ENCODE results near the gene TRMT61B. TPM values are rescaled to one million over a fixed set of nuclear protein-coding genes. Genes with fewer than 3 reads are reported as not detected.

TRMT61B gene
- total RNA-seq, 2 experiments from 2014 or later = 19.0 to 19.6 TPM

DNA sequence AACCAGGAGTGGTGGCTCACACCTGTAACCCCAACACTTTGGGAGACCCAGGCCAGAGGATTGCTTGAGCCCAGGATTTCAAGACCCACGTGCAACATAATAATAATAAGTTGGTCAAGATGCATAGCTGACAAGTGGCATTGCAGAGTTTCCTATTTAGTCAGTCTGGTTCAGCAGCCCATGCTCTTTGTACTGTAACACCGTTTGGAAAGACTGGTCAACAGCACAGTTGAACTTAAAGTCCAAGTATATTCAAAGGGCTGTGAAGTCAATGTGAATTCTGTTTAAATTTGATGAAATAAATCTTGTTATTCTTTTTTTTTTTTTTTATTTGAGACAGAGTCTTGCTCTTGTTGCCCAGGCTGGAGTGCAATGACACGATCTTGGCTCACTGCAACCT lies 1.5 kb upstream of the TRMT61B start:
- POLR2A ChIA-PET = interaction anchor here (2.2 kb wide), 1 partner anchor 23 kb away, joined by 28 read pairs; the partner anchor contains the start of gene WDR43
- CTCF ChIA-PET = interaction anchor here (0.9 kb wide), 1 partner anchor 48 kb away, joined by 4 read pairs; no protein-coding TSS in a partner anchor

DNA sequence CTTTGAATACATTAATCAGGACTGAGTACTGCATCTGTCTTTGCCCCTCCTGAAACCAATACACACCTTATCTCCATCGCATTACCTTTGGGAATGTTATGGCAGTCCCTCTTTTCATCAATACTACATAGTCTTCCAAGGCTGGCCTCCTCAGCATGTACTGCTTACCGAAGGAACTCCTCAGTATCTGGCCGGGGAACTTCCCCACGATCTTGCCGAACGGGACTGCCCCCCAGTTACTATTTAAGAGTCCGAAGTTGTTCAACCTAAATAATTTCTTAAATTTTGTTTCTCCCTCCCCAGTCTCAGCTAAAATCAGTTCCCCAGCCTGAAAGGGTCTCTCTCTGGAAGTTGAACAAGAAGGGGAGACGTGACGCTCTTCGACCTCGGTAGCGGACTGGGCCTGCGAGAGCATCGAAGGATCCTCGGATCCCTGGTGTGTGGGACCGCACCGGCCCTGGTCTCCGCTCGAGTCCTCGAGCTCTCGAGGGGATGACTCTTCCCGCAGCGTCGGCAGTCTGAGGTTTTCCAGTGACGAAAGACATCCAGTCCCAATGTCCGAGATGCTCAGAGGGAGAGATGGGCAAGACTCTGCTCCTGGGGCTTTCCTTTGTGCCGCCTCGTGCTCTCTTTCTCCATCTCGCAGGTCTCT lies 489 bp downstream of the TRMT61B start:
- ChIA-PET CTCF (interaction anchor here (0.6 to 2.1 kb wide), 5 partner anchors 25 to 1396 kb away, joined by 3 to 7 read pairs (median 6); partner anchors contain the start of gene WDR43), POLR2A (interaction anchor here (0.5 to 2.2 kb wide), 5 partner anchors 20 to 118 kb away, joined by 3 to 28 read pairs (median 6); partner anchors contain the start of genes PPP1CB and WDR43)

DNA sequence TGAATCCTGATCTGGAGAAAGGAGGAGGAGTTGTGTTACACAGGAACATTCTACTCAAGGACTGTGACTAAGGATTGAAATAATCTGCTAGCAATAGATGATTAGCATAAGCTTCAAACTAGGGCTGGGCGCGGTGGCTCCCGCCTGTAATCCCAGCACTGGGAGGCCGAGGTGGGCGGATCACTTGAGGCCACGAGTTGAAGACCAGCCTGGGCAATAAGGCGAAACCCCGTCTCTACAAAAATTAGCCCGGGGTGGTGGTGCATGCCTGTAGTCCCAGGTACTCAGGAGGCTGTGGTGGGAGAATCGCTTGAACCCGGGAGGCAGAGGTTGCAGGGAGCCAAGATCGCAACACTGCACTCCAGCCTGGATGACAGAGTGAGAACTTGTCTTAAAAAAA lies 1.5 kb downstream of the TRMT61B start:
- ChIA-PET CTCF (interaction anchor here (2.1 kb wide), 1 partner anchor 27 kb away, joined by 7 read pairs; the partner anchor contains the start of gene WDR43), POLR2A (interaction anchor here (2.2 kb wide), 1 partner anchor 117 kb away, joined by 8 read pairs; the partner anchor contains the start of gene PPP1CB)

DNA sequence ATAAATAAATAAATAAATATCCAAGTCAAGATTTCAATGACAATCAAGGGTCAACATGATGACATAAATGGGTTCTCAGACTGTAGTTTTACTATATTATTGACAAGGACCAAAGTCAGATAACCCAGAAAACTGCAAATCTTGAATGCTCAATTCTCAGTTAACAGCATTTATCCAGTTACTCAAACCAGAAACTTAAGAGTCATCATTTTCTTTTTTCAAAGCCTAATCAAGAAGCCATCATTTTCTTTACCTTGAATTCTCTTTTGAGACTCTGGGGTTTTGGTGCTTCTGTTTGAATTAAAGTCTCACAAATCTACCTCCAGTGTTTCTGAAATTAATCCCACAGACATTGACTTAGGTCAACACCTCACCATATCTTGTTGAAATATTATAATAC lies 14.1 kb downstream of the TRMT61B start:
- POLR2A ChIA-PET = no interaction called here
- CTCF ChIA-PET = no interaction called here

DNA sequence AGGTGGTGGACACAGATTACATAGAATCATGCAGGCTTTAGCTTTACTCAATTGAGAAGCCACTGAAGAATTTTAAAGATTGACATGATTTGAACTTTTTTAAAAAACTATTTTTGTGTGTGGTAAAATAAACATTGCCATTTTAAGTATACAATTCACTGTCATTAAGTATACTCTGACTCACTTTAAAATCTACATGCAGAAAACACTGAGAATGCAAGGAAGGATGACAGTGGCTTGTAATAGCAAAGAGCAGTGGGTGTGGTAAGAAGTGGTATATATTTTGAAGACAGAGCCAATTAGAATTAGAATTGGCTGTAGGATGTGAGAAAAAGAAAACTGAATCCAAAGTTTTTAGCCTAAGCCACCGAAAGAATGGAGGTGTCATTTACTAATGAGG lies 14.9 kb downstream of the TRMT61B start:
- POLR2A ChIA-PET = no interaction called here

DNA sequence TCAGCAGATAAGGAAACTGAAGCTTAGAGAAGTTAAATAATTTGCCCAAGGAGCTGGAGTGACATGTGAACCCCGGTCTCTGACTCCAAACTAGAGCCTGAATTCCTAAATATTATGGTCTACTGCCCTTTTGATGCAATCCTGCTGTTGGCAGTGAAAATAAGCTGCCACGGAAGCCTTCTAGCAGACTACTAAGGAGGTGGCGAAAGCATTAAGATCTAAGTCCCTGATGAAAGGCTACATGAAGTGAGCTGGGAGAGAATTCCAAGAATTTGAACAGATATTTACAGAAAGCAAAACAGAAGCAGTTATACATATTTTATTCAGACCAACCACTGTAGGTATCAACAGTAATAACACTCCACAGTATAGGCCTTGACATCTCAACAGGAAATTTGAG lies 28.1 kb downstream of the TRMT61B start:
- ChIA-PET POLR2A (no interaction called here), CTCF (interaction anchor here (0.5 kb wide), 1 partner anchor 65 kb away, joined by 3 read pairs; no protein-coding TSS in a partner anchor)

More for the DNA sequence above, 14.9 kb downstream of the TRMT61B start:
- CTCF ChIA-PET = interaction anchor here (0.6 kb wide), 1 partner anchor 8 kb away, joined by 3 read pairs; no protein-coding TSS in a partner anchor

DNA sequence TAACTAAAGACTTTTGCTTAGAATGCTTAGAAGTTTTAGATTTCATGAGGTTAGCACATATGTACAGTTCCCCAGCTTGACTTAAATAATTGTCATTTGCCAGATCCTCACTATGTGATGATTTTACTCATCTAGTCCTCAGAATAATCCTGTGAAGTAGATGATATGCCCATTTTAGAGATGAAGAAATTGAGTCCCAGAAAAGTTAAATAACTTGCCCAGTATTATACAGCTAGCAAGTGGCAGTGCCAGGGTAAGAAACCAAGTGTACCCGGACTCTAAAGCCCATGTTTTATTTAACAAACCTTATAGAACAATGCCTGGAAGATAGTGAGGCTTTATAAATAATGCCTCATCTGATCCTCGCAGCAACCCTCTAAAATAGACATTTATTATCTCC lies 31.1 kb downstream of the TRMT61B start:
- CTCF ChIA-PET = no interaction called here
- POLR2A ChIA-PET = no interaction called here

DNA sequence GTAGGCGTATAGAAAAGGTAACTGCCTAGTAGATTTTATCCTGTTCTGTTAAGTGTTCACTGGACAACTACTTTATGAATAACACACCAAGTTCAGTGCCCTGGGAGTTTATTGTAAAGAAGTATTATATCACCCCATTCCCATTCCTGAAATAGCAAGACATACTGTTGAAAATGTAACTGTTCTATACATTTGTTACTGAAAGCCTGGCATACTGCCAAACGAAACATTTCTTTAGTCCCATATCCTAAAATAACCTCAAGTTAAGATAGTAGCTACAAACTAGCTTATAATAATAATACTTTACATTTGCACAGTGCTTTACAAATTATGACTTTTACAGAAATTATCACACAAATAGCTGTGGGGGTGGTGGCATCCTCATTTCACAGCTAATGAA lies 34.3 kb downstream of the TRMT61B start:
- CTCF ChIA-PET = no interaction called here
- POLR2A ChIA-PET = no interaction called here

DNA sequence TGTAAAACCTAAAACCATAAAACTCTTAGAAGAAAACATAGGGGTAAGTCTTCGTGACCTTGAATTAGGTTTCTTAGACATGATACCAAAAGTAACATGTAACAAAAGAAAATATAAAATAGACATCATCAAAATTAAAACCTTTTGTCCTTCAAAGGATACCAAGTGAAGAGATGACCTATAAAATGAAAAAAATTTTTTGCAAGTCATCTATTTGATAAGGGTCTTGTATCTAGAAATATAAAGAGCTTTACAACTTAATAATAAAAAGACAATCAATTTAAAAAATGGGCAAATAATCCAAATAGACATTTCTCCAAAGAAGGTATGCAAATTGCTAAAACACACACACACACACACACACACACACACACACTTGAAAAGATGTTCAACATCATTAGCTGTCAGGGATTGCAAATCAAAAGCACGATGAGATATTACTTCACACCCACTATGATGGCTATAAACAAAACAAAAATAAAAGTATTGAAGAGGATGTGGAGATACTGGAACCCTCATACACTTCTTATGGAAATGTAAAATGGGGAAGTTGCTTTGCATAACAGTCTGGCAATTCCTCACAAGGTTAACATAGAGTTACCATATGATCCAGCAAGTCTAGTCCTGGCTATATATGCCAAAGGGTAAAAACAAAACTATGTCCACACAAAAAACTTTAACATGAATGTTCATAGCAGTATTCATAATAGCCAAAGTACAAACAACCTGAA lies 36.2 kb downstream of the TRMT61B start:
- ChIA-PET POLR2A (no interaction called here), CTCF (no interaction called here)

DNA sequence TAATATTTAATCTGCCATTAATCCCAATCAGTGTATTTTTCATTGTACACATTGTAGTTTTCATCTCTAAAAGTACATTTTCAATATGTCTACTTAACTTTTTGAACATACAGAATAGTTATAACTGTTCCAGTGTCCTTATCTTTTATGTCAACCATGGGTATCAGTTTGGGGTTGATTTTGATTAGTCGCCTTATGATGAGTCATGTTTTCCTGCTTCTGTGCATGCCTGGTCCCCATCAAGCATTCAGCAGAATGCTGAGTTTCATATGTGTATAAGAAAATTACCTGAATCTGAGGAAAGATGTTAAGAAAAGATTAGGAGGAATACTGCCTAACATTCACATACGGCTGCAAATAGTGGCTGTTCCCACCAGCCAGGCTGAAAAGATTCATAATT lies 41.7 kb downstream of the TRMT61B start:
- POLR2A ChIA-PET = no interaction called here
- CTCF ChIA-PET = no interaction called here

DNA sequence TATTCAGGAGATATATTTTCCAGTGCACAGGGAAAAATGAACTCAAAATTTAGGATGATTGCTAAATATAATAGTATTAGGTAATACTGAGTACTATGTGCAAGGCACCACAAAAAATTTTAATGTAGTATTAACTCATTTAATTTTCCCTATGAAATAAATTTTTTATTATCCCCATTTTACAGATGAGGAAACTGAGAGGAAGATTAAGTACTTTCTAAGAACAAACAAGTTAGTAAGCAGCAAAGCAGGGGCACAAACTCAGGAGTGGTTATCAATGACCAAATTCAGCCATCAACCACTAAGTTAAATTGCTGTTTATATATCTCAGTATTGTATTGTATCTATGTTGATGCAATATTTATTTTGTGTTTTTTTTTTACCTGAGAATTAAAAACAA lies 45.2 kb downstream of the TRMT61B start:
- ChIA-PET CTCF (interaction anchor here (0.6 to 0.7 kb wide), 2 partner anchors 35 to 553 kb away, joined by 3 to 4 read pairs; no protein-coding TSS in a partner anchor), POLR2A (no interaction called here)

DNA sequence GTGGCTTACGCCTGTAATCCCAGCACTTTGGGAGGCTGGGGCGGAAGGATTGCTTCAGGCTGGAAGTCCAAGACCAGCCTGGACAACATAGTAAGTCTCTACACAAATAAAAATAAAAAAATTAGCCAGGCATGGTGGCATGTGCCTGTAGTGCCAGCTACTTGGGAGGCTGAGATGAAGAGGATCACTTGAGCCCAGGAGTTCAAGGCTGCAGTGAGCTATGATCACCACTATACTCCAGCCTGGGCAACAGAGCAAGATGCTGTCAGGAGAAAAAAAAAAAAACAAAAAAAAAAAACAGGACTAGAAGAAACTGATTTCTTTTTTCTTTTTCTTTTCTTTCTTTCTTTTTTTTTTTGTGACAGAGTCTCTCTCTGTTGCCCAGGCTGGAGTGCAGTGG lies 45.9 kb downstream of the TRMT61B start:
- CTCF ChIA-PET = interaction anchor here (0.6 to 0.7 kb wide), 2 partner anchors 11 to 554 kb away, joined by 3 read pairs; no protein-coding TSS in a partner anchor
- POLR2A ChIA-PET = interaction anchor here (0.7 kb wide), 1 partner anchor 14 kb away, joined by 5 read pairs; no protein-coding TSS in a partner anchor

DNA sequence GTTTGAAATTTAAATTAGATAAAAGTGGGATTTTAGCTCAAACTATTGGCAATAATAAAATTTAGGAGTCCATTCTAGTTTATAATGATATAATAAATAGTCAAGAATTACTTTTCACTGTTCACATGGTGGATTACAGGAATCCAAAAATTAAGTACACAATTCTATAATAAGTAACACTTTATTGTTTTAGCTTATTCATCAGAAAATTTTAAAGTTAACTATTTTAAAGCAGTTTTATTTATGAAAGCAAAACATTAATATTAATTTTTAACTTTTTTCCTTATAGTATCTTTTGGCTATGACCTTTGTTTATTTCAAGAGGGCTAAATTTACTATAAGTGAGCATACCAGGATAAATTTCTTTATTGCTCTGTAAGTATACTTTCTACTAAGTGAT lies 48.1 kb downstream of the TRMT61B start:
- ChIA-PET POLR2A (no interaction called here), CTCF (no interaction called here)

DNA sequence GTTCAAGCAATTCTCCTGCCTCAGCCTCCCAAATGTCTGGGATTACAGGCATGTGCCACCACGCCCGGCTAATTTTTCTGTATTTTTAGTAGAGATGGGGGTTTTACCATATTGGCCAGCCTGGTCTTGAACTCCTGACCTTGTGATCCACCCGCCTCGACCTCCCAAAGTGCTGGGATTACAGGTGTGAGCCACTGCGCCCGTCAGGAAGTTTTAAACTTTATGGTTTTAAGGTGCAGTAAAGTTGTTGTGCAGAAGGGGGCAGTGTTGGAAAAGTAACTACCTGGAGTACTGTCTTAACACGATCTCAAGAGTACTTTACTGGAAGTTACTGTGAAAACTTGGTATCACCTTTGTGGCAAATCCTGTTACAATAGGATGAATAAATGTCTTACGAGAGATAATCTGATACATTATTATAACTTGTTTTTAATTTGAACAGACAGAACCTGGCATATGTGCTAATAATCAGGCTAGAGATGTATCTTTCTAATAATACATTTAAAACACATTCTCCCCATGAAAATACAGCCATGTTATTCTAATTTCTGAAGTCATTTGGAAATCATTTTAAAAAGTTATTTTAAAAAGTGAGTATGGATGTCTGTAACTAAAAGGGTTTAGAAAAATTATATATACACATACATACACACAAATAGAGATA lies 48.7 kb downstream of the TRMT61B start:
- POLR2A ChIA-PET = no interaction called here

DNA sequence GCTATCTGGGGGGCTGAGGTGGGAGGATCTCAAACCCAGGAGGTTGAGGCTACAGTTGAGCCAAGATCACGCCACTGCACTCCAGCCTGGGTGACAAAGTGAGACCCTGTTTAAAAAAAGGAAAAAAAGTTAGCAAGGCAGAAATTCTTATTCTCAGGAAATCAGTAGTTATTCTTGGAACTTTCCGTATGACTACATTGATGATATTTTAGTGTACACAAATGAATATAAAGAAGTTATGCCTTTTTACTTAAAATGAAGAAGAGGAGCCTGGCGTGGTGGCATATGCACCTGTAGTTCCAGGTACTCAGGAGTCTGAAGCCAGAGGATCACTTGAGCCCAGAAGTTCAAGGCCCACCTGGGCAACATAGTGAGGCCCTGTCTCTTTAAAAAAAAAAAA lies 52.1 kb downstream of the TRMT61B start:
- ChIA-PET POLR2A (interaction anchor here (0.7 kb wide), 1 partner anchor 122 kb away, joined by 8 read pairs; no protein-coding TSS in a partner anchor), CTCF (interaction anchor here (0.7 kb wide), 1 partner anchor 224 kb away, joined by 3 read pairs; no protein-coding TSS in a partner anchor)

More for the DNA sequence above, 48.7 kb downstream of the TRMT61B start:
- CTCF ChIA-PET = interaction anchor here (0.6 to 0.7 kb wide), 4 partner anchors 10 to 1278 kb away, joined by 3 to 5 read pairs (median 4); partner anchors contain the start of gene SPDYA

DNA sequence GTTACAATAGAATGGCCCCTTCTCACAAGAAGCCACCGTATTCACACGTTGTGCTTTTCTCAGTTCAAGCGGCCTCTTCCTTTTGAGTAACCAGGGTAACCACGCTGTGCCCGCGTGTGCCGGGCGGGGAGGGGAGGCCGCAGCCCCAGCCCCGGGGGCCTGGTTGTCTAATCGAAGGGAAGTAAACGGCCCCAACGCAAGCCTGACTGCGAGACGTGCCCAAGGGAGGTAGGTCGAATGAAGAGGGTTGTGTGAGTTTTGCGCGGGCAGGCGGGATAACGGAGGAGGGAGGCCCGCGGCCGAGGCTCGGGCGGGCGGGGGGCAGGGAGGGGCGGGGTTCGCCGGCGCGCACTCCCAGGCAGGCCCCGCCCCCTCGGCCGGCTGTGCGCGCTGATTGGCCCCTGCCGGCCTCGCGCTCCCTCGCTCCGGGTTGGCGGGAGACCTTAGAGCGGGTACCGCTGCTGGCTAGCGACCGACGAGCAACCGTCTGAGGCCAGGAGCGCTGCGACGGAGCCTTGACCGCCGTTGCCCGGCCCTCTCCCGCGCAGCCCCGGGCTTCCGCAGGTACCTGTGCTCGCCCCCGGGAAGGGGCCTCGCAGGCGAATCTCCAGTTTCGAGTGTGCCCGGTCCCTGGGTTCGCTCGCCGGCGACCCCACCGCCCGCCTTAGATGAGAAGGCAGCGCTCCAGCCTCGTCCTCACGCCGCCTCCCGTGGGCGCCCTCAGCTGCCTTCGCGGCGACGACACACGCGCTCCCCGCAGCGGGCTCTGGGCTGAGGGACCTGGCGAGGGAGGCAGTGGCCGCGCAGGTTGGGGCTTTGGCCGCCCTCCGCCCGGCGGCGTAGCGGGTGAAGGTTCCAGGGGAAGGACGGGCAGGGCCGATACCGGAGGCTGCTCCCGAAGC lies 59.5 kb downstream of the TRMT61B start, which contains the start of gene SPDYA:
Gene SPDYA, plus strand, starts transcription at position 451 of the 902 bp plus-strand sequence. CDS start 5,181 bp downstream, outside the sequence.
- ChIA-PET POLR2A (interaction anchor here (0.6 kb wide), 1 partner anchor 13 kb away, joined by 5 read pairs; no protein-coding TSS in a partner anchor), CTCF (interaction anchor here (0.8 kb wide), 1 partner anchor 10 kb away, joined by 5 read pairs; no protein-coding TSS in a partner anchor)

DNA sequence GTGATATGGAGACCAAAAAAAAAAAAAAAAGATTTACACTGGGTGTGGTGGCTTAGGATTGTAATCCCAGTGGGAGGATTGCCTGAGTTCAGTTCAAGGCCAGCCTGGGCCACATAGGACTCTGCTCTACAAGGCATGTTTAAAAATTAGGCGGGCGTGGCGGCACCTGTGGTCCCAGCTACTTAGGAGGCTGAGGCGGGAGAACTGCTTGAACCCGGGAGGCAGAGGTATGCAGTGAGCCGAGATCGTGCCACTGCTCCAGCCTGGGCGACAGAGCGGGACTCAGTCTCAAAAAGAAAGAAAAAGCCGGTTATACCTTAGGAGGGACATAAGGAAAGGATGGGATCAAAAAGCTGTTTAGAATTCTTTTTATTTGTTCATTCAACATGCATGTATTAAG lies 60.2 kb downstream of the TRMT61B start:
- CTCF ChIA-PET = interaction anchor here (0.7 kb wide), 1 partner anchor 264 kb away, joined by 4 read pairs; no protein-coding TSS in a partner anchor
- POLR2A ChIA-PET = interaction anchor here (0.6 kb wide), 2 partner anchors 14 to 173 kb away, joined by 5 read pairs; no protein-coding TSS in a partner anchor

DNA sequence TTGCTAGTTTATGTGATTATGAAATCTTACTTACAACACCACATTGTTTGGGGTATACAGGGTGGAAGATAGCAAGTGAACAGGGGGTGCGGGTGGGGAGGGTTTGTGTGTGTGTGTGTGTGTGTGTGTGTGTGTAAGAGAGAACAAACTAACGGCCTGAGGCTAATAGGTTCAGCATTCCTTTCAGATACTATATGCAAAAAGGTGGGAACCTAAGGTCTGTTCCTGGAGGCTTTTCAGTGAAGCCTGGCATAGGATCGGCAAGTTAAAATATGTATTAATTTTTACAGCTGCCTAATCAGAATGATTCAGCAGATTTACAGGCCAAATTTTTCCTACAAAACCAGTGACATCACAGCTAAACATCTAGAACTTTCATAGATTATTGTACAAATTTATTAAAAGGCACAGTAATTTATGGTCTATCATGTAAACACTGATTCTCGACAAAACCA lies 67.1 kb downstream of the TRMT61B start:
- ChIA-PET CTCF (interaction anchor here (0.8 kb wide), 1 partner anchor 236 kb away, joined by 4 read pairs; no protein-coding TSS in a partner anchor), POLR2A (no interaction called here)

Data from activated CD8-positive, alpha-beta memory T cell treated with anti-CD3 and anti-CD28 coated beads for 36 hours (primary cell).